GM21423 (cell line): ENCODE data around the gene GRM6.

Experiments
- ATAC-seq: cut with Tn5 transposase; IDR thresholded peaks from one replicate; pipeline ENCODE4 v1.9.1; 2021; ENCODE audit warnings: mild to moderate bottlenecking, moderate library complexity; ENCODE audit not compliant: unreplicated experiment

The GRM6 gene

DNA sequence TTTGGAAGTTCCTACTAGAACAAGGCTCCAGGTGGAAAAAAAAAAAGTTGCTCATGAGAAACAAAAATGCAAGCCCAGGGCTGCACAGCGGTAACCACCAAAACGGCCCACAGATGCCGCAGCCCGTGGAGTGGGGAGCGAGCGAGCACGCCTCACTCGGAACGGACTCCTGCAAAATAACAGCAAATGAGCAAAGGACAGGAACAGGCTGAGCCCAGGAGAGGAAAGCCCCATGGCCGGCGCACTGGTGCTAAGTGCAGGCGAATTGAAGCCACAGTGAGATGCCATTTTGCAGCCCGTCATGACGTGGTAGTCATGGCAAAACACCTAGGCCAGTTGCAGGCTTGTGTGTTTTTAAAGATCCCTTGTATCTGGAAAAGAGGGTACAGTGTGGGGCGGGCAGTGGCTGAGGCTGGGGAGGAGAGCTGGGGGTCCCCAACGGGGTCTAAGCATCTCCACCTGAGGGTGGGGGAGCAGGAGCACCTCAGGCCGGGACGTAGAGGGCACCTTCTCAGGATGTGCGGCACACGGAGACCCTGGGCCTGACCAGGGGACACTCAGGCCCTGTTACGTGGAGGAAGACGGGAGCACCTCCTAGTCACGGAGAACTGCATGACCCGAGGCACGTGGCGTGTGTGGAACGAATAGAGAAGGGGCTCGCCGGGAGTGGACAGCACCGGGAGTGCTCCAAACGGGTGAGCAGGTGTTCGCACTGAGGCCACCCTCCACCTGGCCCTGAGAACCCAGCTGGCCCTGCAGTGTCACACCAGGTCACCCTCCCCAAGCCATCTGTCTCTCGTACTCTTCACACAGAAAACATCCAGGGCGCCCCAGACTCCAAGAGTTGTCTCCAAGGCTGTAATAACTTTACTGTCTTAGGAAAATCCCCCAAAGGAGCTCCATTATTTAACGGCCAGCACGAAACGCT is 10.7 kb downstream of the GRM6 start:
- ATAC-seq, result no peak

DNA sequence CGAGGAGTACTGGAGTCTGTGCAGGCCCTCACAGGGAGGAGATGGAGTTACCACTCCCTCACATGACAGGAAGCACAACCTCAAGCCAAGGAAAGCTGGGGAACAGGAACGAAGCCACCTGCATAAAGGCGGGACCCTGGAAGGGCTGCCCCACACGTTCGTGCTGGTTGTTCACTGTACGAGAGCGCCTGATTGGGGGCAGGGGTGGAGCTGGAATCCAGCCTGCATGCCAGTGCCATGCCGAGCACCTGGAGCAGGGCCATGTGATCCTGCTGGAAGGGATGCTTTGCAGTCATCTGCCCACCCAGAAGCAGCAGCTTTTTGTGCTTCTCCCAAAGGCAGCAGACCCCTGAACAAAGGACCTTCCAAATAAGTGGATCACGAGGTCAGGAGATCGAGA is 11.4 kb downstream of the GRM6 start:
- no peak for ATAC-seq

DNA sequence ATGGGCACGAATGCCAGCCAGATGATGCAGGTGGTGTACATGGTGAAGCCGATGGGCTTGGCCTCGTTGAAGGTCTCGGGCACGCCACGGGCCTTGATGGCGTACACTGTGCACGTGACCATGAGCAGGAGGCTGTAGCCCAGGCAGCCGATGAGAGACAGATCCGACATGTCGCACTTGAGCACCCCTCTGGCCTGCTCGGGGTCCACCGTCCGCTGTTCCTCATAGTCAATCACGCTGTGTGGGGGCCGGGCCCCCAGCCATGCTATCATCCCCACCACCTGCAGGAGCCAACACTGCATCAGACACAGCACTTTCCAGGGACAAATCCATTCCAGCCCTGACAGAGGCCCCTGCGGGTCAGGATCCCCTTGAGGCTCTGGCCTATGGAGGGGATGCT is 12.2 kb downstream of the GRM6 start:
- ATAC-seq, result no peak

DNA sequence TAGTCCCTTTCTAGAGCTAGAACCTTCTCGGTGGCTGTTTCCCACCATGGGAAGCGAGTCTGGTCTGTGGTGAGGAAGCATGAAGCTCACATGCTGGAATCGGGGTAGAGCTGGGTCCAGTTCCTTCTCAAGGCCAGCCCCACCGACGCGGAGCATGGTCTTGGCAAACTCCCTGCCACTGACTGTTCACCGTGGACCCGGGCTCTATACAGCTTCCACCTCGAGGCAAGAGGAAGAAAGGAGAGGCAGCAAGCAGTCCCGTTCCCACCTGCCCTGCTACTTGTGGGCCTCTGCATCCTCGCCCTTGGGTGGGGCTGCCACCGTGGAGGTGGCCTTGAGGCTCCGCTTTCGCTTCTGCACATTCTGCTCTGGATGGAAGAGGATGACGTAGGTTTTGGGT is 13.7 kb downstream of the GRM6 start:
- ATAC-seq, result no peak

DNA sequence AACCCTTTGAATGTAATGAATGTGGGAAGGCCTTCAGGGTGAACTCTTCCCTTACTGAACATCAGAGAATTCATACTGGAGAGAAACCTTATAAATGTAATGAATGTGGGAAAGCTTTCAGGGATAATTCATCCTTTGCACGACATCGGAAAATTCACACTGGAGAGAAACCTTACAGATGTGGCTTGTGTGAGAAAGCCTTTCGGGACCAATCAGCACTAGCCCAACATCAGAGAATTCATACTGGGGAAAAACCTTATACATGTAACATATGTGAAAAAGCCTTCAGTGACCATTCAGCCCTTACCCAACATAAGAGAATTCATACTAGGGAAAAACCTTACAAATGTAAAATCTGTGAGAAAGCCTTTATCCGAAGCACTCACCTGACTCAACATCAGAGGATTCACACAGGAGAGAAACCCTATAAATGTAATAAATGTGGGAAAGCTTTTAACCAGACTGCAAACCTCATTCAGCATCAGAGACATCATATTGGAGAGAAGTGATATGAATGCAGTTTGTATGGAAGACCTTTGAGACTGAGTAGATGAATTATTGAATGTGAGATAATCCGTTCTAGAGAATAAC is 29.6 kb downstream of the GRM6 start:
- no peak for ATAC-seq

DNA sequence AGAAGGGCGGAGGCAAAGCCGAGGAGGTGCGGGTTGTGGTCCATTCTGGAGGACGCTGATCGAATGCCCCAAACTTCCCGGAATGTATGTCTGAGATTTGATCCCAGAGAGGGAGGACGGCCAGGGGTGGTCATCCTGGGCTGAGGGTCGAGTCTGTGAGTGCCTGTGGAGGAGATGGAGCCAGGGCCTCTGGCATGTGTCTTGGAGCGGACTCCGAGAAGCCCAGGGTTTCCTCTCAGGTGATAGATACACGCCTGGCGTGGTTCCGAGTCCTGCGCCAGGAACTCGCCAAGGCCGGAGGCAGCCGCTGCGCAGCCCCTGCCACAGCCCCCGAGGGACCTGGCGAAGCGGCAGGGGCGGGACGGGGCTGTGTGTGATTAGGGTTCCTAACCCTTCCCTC is 53.8 kb downstream of the GRM6 start:
- no peak for ATAC-seq

DNA sequence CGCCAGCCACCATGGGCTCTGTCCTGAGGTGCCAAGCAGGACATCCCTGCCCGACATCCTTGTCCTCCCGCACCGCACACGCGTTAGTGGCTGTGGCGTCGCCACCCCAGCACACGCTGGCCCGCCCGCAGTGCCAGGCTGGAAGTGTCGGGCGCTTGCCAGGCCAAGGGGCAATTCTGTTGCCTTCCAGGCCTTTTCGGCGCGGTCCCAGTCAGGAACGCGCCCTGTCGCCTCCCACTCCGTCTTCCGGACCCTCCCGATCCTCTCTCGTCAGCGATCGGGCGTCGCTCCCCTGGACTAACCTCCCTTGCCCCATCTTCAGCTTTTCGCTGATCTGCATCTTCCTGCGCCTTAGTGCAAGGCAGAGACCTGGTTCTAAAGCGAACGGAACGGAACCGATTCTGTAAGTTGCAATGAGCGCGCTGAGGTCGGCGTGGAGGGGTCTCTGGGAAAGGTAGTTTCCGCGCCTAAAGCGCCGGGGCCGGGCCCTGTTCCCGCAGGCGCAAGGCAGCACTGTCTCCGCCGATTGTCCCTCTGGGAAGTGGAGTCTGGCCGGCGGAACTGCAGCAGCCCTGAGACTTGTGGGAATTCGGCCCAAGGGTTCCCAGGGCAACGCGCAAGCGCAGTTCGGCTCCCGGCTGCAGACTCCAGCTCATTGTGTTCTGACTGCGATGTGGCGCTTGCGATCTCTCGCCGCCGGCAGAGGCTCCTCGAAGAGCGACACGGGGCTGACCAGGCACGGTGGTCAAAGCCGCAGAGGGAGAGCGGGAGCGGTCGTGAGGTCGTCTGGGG is 54.4 kb downstream of the GRM6 start, which contains the start of gene ZNF454:
Gene ZNF454 (plus strand): TSS at position 630 of the 792 bp plus-strand sequence. CDS start 1,594 bp downstream, outside the sequence.
- no peak for ATAC-seq

DNA sequence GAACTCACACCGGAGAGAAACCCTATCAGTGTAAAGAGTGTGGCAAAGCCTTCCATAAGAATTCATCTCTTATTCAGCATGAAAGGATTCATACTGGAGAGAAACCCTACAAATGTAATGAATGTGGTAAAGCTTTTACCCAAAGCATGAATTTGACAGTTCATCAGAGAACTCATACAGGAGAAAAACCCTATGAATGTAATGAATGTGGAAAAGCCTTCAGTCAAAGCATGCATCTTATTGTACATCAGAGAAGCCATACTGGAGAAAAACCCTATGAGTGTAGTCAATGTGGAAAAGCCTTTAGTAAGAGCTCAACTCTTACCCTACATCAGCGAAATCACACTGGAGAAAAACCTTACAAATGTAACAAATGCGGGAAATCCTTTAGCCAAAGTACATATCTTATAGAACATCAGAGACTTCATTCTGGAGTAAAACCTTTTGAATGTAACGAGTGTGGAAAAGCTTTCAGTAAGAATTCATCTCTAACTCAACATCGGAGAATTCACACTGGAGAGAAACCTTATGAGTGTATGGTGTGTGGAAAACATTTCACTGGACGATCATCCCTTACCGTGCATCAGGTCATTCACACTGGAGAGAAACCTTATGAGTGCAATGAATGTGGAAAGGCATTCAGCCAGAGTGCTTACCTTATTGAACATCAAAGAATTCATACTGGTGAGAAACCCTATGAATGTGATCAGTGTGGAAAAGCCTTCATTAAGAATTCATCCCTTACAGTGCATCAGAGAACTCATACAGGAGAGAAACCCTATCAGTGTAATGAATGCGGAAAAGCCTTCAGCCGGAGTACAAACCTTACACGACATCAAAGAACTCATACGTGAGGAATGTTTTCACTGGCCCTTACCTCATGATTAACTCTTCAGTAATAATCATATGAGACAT is 63.0 kb downstream of the GRM6 start:
- no peak for ATAC-seq
